ENCODE results near the gene FARP1. TPM values are rescaled to one million over a fixed set of nuclear protein-coding genes. Genes with fewer than 3 reads are reported as not detected.

FARP1 gene
- total and polyA plus RNA-seq, 2 of the 8 experiments (the other 6 are each of a cell fraction or from before 2014, with no cell fraction given): 24.7 to 104 TPM

GRCh38 chr13:98494769-98495168, 351.9 kb downstream of the FARP1 start:
- WGBS, 2 experiments (ENCODE audit: extremely low coverage in 1 of 2, insufficient coverage in 1 of 2, insufficient read length in 1 of 2, insufficient replicate concordance in 2 of 2, low coverage in 1 of 2, low lambda C conversion rate in 2 of 2, missing lambda C conversion rate in 1 of 2): 86% methylated on average over 13 of the region's 13 CpGs; no CpG with 5 or more reads in 1 of the 2 experiments

More at GRCh38 chr13:98494769-98495168, 351.9 kb downstream of the FARP1 start:
- H2BK20ac ChIP-seq (ENCODE audit: low read length): no peak overlapping the region
- H3K79me1 ChIP-seq (ENCODE audit: low read depth, low read length): peaks cover 23% of the 10 kb centered on the region
- H2BK15ac ChIP-seq (ENCODE audit: low read length): no peak overlapping the region
- no peak overlapping the region; the same call in 1 of the 2 replicates for H2BK5ac ChIP-seq (ENCODE audit: low read depth, low read length)
- H3K27ac ChIP-seq (ENCODE audit: low read depth, low read length): no peak overlapping the region
- H3K4ac ChIP-seq (replicated peaks; ENCODE audit: insufficient read length, low read depth, low read length): no peak overlapping the region
- H2AFZ ChIP-seq (ENCODE audit: low read length): no peak overlapping the region
- H3K9ac ChIP-seq (replicated peaks in 1 of 4; ENCODE audit: extremely low read depth in 1 of 4, low read depth in 3 of 4, low read length in 3 of 4): no peak overlapping the region
- peaks cover 7 to 20% (median 14%) of the 10 kb centered on the region in 4 experiments for H3K4me1 ChIP-seq (replicated peaks in 1 of 4; ENCODE audit: control insufficient read depth in 3 of 4, insufficient read depth in 4 of 4, low read length in 3 of 4)
- H3K27me3 ChIP-seq (replicated peaks in 1 of 4; ENCODE audit: control insufficient read depth in 3 of 4, extremely low read depth in 1 of 4, insufficient read depth in 3 of 4, low read length in 3 of 4): no peaks in the 10 kb centered on the region
- H2AK5ac ChIP-seq (ENCODE audit: low read depth, low read length): no peak overlapping the region
- no peak overlapping the region for H4K5ac ChIP-seq (ENCODE audit: insufficient read length, low read depth, low read length)
- no peak overlapping the region for H3K14ac ChIP-seq (ENCODE audit: insufficient read length)
- H2BK12ac ChIP-seq (ENCODE audit: low read depth, low read length): no peak overlapping the region
- TF ChIP-seq CBX8 (IDR thresholded peaks at IDR 0.05; ENCODE audit: borderline replicate concordance, low read depth, low read length) (no peak), E2F6 (IDR thresholded peaks at IDR 0.05) (no peak), EZH2 (IDR thresholded peaks at IDR 0.05; ENCODE audit: low read depth, low read length, severe bottlenecking) (no peak), YY1 (IDR thresholded peaks at IDR 0.05; ENCODE audit: low read depth, low read length) (no peak), MAFK (IDR thresholded peaks at IDR 0.05; ENCODE audit: low read depth, low read length) (no peak), FOSL1 (IDR thresholded peaks at IDR 0.05; ENCODE audit: insufficient read depth, low read depth, low read length) (no peak), JUND (IDR thresholded peaks at IDR 0.05; ENCODE audit: low read length) (no peak)
- no peak overlapping the region for H2BK120ac ChIP-seq (replicated peaks; ENCODE audit: low read depth, low read length)
- no peak overlapping the region for H3K23ac ChIP-seq (ENCODE audit: insufficient read length)
- H4K8ac ChIP-seq (ENCODE audit: extremely low read depth, insufficient read depth, low read length): no peak overlapping the region
- H4K91ac ChIP-seq (replicated peaks; ENCODE audit: insufficient read length, low read length): no peak overlapping the region
- H3K4me2 ChIP-seq (ENCODE audit: insufficient read depth in 1 of 2, low read depth in 2 of 2, low read length in 2 of 2): no peak overlapping the region
- peaks cover 0 to 4% (median 2%) of the 10 kb centered on the region in 4 experiments; a peak in 1 of 8 replicates for H3K36me3 ChIP-seq (ENCODE audit: control insufficient read depth in 2 of 4, insufficient read depth in 4 of 4, low read length in 3 of 4)
- POLR2A ChIA-PET (ENCODE audit: partially characterized antibody): interaction anchor here (0.6 to 1.0 kb wide), 3 partner anchors 10 to 148 kb away, joined by 3 to 5 read pairs (median 3); no protein-coding TSS in a partner anchor
- no peak for FAIRE-seq
- H3K9me3 ChIP-seq (ENCODE audit: insufficient read depth in 2 of 2, low read depth in 1 of 2, low read length in 1 of 2): 0 out of 4 replicates have a peak, but pooled peaks cover 0 to 2% of the 10 kb centered on the region in 2 experiments
- peaks cover 0 to 92% of the 10 kb centered on the region in 2 experiments; a peak in 3 of 4 replicates for H3K79me2 ChIP-seq (ENCODE audit: control insufficient read depth in 1 of 2, insufficient read depth in 2 of 2, low read length in 2 of 2)
- CTCF ChIA-PET (ENCODE audit: partially characterized antibody): interaction anchor here (0.6 to 1.9 kb wide), 6 partner anchors 10 to 157 kb away, joined by 3 to 12 read pairs (median 5); no protein-coding TSS in a partner anchor
- DNase-seq (ENCODE audit: low read depth in 1 of 2, low spot score in 2 of 2): no peak
- H3K23me2 ChIP-seq (ENCODE audit: low read depth, low read length): no peaks in the 10 kb centered on the region
- no peak overlapping the region for H3K18ac ChIP-seq (ENCODE audit: extremely low read depth, low read length)
- H4K20me1 ChIP-seq (replicated peaks in 1 of 2; ENCODE audit: control insufficient read depth in 1 of 2, insufficient read depth in 2 of 2, low read length in 2 of 2): peaks cover 6 to 21% of the 10 kb centered on the region in 2 experiments
- no peak overlapping the region for H3K56ac ChIP-seq (replicated peaks; ENCODE audit: insufficient read length, low read depth, low read length)
- no peak overlapping the region for H3K4me3 ChIP-seq (ENCODE audit: extremely low read depth in 1 of 4, insufficient read depth in 2 of 4, low read depth in 3 of 4, low read length in 4 of 4)

Measured in H1 (cell line).